Endodermal cell (in vitro differentiated cells): ENCODE results near the gene PRMT9. TPM values are rescaled to one million over a fixed set of nuclear protein-coding genes. Genes with fewer than 3 reads are reported as not detected.

Source experiments
- DNase-seq: peaks from one replicate; pipeline ENCODE4 v3.0.0-alpha.2; 2017
- H3K27ac ChIP-seq: 2 replicates; pipeline ENCODE4 v1.5.1; 2013; ENCODE audit warnings: mild to moderate bottlenecking, low read depth, low read length, moderate library complexity
- H3K27me3 ChIP-seq: 2 replicates; pipeline ENCODE4 v1.6.1; 2013; ENCODE audit warnings: mild to moderate bottlenecking, low read length, moderate library complexity; ENCODE audit not compliant: insufficient read depth, control insufficient read depth, poor library complexity, severe bottlenecking
- H3K36me3 ChIP-seq: 2 replicates; pipeline ENCODE4 v1.7.0; 2013; ENCODE audit warnings: mild to moderate bottlenecking, low read length, moderate library complexity; ENCODE audit not compliant: control insufficient read depth, insufficient read depth
- H3K4me1 ChIP-seq: one replicate; pipeline ENCODE4 v1.7.0; 2013; ENCODE audit warnings: low read length; ENCODE audit not compliant: control insufficient read depth, insufficient read depth
- H3K4me3 ChIP-seq: 2 replicates; pipeline ENCODE4 v1.5.1; 2013; ENCODE audit warnings: mild to moderate bottlenecking, low read length, moderate library complexity
- H3K9ac ChIP-seq: 2 replicates; pipeline ENCODE4 v1.6.1; 2013; ENCODE audit warnings: mild to moderate bottlenecking, low read length, moderate library complexity; ENCODE audit not compliant: poor library complexity, severe bottlenecking; ENCODE audit errors: extremely low read depth
- H3K9me3 ChIP-seq: 2 replicates; pipeline ENCODE4 v1.6.1; 2013; ENCODE audit warnings: mild to moderate bottlenecking, low read length, moderate library complexity; ENCODE audit not compliant: control insufficient read depth
- H3K27ac Mint-ChIP-seq: 2 replicates; pipeline ENCODE4 v1.8.0; 2020; ENCODE audit warnings: mixed read lengths
- H3K27me3 Mint-ChIP-seq: 2 replicates; pipeline ENCODE4 v1.8.0; 2021; ENCODE audit warnings: mild to moderate bottlenecking, mixed read lengths; ENCODE audit not compliant: insufficient read depth
- H3K36me3 Mint-ChIP-seq: 2 replicates; pipeline ENCODE4 v1.8.0; 2020; ENCODE audit warnings: low read depth, mixed read lengths
- H3K4me1 Mint-ChIP-seq: 2 replicates; pipeline ENCODE4 v1.8.0; 2020; ENCODE audit warnings: mixed read lengths
- H3K4me3 Mint-ChIP-seq: 2 replicates; pipeline ENCODE4 v1.8.0; 2020; ENCODE audit warnings: mild to moderate bottlenecking, moderate library complexity, mixed read lengths
- H3K9me3 Mint-ChIP-seq: 2 replicates; pipeline ENCODE4 v1.8.0; 2020; ENCODE audit warnings: mild to moderate bottlenecking, mixed read lengths
- whole genome bisulfite sequencing, 2 experiments: methylation state at CpG; one replicate each; pipeline versions ENCODE4 v1.1.5 to v1.1.7; 2013; ENCODE audit warnings: missing lambda C conversion rate in 2 of 2, mixed read lengths in 1 of 2; ENCODE audit not compliant: insufficient coverage in 1 of 2, insufficient read length in 1 of 2; 5-methylcytosine and 5-hydroxymethylcytosine counted together
- total RNA-seq, 2 donors: library from RNA; stranded (reverse); fragmentation: NEBNext Ultra II Directional in 1 of 2; extraction: Animal tissue kit (Norgen Biotek cat#: 25700) in 1 of 2; gene quantifications; 2 replicates in 1 of 2; 3 replicates in 1 of 2; pipeline ENCODE4 v1.2.1, GENCODE V29; 2021
- TF ChIP-seq, protein P1 (sequence below): fragments of 200-600 bp; sonication (generic); conservative IDR thresholded peaks from 2 replicates; pipeline ENCODE4 v1.5.0; 2021; ENCODE audit warnings: antibody characterized with exemption, mild to moderate bottlenecking

The PRMT9 gene
- total RNA-seq, 2 donors from 2014 or later: 15.3 to 17.3 TPM

GRCh38 chr4:147620315-147620714 lies 63.6 kb downstream of the PRMT9 start:
- no peak for DNase-seq
- peaks cover 35% of the 10 kb centered on the region for H3K36me3 ChIP-seq
- Mint-ChIP-seq H3K9me3 (no peaks in the 10 kb centered on the region), H3K4me3 (peak overlapping the region; percentile 5), H3K27me3 (no peaks in the 10 kb centered on the region), H3K27ac (no peak overlapping the region), H3K4me1 (peaks cover 18% of the 10 kb centered on the region), H3K36me3 (peaks cover 32% of the 10 kb centered on the region)
- no peaks in the 10 kb centered on the region for H3K4me1 ChIP-seq
- no peaks in the 10 kb centered on the region for H3K27me3 ChIP-seq
- H3K9me3 ChIP-seq: no peaks in the 10 kb centered on the region
- WGBS, 2 experiments: 87 to 89% methylated on average over 2 of the region's 2 CpGs
- TF ChIP-seq, protein P1, sequence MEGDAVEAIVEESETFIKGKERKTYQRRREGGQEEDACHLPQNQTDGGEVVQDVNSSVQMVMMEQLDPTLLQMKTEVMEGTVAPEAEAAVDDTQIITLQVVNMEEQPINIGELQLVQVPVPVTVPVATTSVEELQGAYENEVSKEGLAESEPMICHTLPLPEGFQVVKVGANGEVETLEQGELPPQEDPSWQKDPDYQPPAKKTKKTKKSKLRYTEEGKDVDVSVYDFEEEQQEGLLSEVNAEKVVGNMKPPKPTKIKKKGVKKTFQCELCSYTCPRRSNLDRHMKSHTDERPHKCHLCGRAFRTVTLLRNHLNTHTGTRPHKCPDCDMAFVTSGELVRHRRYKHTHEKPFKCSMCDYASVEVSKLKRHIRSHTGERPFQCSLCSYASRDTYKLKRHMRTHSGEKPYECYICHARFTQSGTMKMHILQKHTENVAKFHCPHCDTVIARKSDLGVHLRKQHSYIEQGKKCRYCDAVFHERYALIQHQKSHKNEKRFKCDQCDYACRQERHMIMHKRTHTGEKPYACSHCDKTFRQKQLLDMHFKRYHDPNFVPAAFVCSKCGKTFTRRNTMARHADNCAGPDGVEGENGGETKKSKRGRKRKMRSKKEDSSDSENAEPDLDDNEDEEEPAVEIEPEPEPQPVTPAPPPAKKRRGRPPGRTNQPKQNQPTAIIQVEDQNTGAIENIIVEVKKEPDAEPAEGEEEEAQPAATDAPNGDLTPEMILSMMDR: no peak
- no peak overlapping the region for H3K9ac ChIP-seq
- peak overlapping the region; percentile 25 for H3K4me3 ChIP-seq
- no peak overlapping the region for H3K27ac ChIP-seq

DNA sequence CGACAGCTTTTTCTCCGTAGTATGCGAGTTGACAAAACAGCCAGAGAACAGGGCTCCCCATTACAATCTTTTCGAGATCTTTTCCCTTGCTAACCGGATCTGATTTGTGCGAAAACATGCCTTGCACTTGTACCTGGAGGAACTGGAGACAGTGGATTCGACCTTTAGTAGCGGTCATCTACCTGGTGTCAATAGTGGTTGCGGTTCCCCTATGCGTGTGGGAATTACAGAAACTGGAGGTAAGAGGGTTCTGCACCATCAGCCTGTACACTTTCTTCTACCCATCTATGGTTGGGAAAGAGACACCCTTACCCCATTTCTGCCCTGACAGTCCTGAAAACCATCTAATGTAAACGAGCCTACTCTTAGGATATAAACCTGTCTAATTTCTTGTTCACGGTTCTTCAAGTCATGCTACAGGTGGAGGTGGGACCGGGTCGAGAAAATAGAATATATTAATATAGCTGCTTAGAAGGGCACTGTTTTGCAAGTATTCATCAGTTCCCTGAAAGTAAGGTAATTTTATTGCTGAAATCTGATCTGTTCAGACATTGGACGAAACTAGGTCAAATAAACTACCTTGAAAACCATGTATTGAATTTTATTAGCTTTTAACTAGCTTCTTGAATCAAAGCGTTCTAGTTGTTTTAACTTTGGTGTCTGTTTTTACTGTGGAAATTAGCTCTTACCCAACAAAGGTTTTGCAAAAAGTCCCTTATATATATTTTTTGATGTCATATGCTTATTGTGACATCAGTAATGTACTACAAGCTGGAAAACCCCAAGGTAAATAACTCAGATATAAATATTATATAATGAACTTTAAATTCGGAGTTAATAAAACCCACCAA lies 65.9 kb downstream of the PRMT9 start:
- Mint-ChIP-seq H3K9me3 (no peaks in the 10 kb centered on the region), H3K4me1 (peaks cover 18% of the 10 kb centered on the region), H3K4me3 (peak overlapping the region; percentile 96), H3K27ac (peak overlapping the region; percentile 97), H3K36me3 (peaks cover 17% of the 10 kb centered on the region), H3K27me3 (no peaks in the 10 kb centered on the region)
- Histone ChIP-seq H3K9me3 (no peaks in the 10 kb centered on the region), H3K27me3 (no peaks in the 10 kb centered on the region), H3K4me1 (no peaks in the 10 kb centered on the region), H3K36me3 (peaks cover 17% of the 10 kb centered on the region), H3K4me3 (peak overlapping the region; percentile 100), H3K9ac (peak overlapping the region; percentile 81), H3K27ac (no peak overlapping the region)
- WGBS, 2 experiments: 6 to 14% methylated on average over 7 to 16 of the region's 17 CpGs
- TF ChIP-seq, protein P1: no peak
- no peak for DNase-seq

GRCh38 chr4:147617173-147617840 lies 66.7 kb downstream of the PRMT9 start, which contains the start of gene TMEM184C:
Gene TMEM184C, plus strand, starts transcription at chr4:147617397. Its CDS starts 560 bp downstream, at chr4:147617957.
- peaks cover 18% of the 10 kb centered on the region for H3K4me1 Mint-ChIP-seq
- no peaks in the 10 kb centered on the region for H3K27me3 ChIP-seq
- H3K4me3 Mint-ChIP-seq: peak within 1 kb of the TSS; percentile 96
- H3K4me3 ChIP-seq: peak within 1 kb of the TSS; percentile 100
- H3K36me3 ChIP-seq: peaks cover 10% of the 10 kb centered on the region
- H3K9ac ChIP-seq: peak within 1 kb of the TSS; percentile 81
- peak within 1 kb of the TSS; percentile 40 for H3K27ac ChIP-seq
- DNase-seq: peak; percentile 99
- WGBS, 2 experiments: 0 to 1% methylated on average over 28 to 37 of the region's 37 CpGs
- H3K36me3 Mint-ChIP-seq: peaks cover 11% of the 10 kb centered on the region
- H3K27me3 Mint-ChIP-seq: no peaks in the 10 kb centered on the region
- TF ChIP-seq, protein P1: peak; percentile 35
- no peaks in the 10 kb centered on the region for H3K9me3 ChIP-seq
- peak within 1 kb of the TSS; percentile 97 for H3K27ac Mint-ChIP-seq
- no peaks in the 10 kb centered on the region for H3K9me3 Mint-ChIP-seq
- H3K4me1 ChIP-seq: no peaks in the 10 kb centered on the region
